HG03060 (cell line): ENCODE results near the gene GDI2.

Experiments
- ATAC-seq: cut with Tn5 transposase; IDR thresholded peaks from one replicate; pipeline ENCODE4 v1.9.1; 2021; ENCODE audit warnings: low read depth, moderate number of reproducible peaks; ENCODE audit not compliant: unreplicated experiment

GDI2 gene

DNA sequence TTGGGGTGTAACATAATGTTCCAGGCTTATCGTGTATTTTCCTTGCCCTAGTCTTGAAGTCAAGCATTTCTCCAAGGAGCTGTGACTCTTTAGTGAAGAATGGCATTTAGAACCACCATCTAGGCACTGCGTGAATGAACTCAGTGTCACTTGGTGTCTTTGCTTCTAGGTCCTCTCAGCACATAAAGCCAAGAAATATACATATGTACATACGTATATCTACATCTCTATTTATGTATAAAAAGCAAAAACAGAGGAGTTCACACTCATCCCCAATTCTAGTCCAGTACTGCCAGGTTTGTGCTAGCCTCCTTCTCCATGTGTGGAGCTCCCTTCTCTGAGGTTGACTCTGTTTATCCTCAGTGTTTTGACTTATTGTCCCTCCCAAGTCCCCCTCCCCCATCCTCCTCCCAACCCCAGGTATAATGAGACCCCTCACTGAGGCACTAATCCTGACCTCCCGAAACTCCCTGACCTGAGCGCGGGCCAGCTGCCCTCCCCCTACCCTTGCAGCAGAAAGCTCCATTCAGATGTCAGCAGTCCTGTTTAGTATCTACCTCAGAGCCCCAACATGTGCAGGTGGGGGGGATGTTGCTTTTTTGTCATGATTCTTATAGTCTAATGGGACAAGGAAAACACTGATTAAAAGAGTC is 61.5 kb downstream of the GDI2 start:
- no peak for ATAC-seq

DNA sequence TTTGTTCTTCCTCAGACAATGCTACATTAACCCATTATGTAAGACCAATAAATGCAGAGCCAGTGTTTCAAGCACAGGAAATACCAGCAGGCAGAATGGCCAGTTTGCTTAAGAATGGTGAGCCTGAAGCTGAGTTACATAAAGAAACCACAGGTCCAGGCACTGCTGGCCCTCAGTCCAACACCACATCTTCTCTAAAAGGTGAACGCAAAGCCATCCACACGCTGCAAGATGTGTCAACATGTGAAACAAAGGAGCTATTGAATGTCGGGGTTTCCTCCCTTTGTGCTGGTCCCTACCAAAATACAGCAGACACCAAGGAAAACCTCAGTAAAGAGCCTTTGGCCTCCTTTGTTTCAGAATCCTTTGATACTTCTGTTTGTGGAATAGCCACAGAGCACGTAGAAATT is 64.8 kb downstream of the GDI2 start:
- no peak for ATAC-seq

DNA sequence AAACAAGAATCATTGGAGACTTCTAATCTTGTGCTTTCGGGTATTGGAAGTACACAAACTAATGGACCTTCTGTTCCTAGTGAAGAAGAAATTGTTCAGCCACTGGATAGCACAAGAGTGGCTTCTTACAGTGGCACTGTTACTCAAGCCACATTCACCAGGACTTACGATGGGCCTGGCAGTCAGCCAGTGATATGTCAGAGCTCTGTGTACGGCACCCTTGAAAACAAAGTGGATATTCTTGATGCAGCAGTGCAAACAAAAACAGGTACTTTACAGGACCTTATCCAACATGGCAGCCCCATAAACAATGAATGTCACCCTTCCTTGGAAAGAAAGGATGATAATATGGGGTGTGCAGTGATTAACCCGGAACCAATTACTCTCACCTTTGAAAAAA is 67.0 kb downstream of the GDI2 start:
- no peak for ATAC-seq

DNA sequence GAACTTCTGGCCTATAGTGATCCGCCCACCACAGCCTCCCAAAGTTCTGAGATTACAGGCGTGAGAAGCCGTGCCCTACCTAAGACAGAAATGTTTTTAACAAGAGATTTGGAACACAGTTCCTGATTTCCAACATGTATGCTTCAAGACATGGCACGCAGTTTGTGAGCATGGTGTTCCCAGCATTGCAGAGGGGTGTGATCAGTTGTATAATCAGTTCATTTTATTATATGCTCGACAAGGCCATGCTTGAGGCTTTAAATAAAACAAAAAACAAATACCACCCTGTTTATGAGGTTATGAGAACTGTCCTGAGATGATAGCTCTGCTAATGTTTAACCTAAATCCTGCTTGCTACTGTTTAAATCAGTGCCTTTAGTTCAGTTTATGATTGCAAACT is 68.4 kb downstream of the GDI2 start:
- ATAC-seq: no peak

DNA sequence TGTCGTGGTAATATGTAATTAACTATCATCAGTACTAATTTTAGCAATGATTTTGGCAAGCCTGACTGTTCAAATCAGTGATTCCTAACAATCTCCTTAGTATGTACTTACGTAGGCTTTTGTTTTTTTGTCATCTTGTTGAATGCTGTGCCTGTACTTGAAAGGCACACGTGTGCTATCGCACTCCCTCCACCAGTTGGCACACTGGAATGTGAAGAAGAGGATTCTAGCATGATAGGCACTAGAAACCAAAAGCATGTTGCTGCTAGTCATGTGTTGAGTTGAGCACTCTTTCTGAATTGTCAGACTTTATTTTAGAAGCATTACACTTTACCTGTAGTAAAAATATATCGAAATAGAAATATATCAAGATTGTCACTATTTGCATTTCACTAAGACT is 69.5 kb downstream of the GDI2 start:
- ATAC-seq: no peak

DNA sequence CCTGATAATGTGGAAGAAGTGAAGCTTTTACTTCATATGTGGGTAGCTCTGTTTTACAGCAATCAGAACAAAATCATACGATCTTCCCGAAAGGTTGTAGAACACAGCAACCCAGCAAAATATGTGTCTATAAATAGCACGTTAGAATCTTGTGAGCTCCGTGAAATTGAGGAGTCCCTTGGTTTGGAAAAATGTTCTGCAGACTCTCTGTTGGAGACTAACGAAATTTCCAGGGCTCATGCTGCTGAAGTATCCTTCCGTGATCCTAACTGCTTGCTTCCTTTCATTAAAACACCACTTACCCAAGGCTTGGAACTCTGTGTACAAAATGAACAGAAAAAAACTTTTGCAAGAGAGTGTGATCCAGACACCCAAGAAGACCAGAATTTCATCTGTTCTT is 71.1 kb downstream of the GDI2 start:
- no peak for ATAC-seq

DNA sequence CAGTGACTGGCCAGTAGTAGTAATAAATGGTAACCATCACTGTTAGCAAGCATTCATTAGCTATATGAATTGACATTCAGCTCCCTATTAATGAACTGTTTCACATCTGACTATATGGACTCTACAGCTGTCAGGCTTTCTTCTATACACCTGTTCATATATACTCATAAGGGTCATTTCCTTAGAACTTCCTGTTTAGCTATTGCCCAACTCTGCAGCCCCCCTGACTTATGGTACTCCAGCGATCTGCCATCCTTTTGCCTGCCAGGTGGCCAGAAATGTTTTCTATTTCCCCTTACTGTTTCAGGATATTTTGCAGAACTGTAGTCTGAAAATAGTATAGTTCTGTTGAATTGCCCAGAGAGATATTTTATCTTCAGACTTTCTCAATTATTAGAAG is 72.0 kb downstream of the GDI2 start:
- no peak for ATAC-seq

DNA sequence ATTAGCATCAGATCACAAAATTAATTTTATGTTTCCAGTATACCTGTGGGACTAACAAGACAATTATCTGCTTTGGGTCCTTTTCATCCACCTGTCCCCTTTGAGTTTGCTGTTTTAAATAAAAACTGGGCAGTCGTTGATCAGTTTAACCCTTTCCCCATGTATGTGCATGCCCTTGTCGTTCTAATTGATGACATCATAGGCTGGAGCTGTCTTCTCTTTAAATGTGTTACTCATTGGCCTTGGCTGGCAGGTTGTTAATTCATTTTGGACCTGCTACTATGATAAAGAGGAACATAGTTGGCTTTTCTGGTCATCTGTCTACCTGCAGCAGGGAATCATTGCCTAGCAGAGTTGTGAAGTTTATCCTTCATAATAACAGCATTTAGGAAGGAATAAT is 74.8 kb downstream of the GDI2 start:
- no peak for ATAC-seq

DNA sequence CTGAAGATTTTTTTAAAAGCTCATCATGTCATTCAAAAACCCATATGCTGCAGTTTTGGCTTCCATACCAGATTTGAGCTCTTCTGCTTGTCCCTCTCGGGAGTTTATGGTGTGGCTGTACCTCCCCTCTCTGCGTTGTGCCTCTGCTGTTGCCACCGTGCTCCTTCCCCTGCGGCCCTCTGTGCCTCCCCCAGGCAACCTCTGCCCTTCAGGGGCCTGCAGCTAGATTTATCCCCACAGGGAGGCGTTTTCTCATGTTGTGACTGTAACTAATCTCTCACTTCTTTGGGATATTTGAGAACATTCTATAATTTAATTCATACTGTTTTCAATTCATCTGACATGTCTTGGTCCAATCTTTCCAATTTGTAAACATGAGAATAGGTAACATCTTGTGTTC is 75.9 kb downstream of the GDI2 start:
- no peak for ATAC-seq

DNA sequence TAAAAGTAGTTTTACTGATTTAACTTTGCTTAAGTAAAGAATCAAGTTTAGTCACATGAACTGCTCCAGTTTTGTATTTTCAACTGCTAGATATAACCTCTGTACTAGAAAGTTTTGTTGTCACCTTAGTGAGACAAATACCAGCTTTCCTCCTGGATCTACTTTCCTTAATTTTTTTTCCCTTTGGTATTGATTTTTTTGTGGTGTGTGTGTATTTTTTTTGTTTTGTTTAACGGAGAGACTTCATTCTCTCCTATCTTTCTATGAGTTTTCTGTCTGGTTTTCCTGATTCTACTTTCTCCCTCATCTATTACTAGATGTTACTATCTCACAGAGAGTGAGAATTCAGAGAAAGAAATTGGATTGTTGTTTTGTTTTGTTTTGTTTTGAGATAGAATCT is 76.6 kb downstream of the GDI2 start:
- no peak for ATAC-seq

DNA sequence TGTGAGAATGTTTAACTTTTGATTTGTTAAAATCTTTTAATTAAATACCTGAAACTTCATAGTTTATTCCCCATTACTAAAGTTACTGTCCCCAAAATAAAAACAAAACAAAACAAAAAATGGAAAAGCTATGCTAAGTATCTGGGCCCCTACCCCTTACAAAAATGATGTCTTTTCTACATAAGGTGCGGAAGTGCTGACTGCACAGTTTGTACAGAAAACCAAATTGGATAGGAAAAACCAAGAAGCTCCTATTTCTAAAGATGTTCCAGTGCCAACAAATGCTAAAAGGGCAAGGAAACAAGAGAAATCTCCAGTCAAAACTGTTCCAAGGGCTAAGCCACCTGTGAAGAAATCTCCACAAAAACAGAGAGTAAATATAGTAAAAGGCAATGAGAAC is 78.1 kb downstream of the GDI2 start:
- ATAC-seq: no peak

DNA sequence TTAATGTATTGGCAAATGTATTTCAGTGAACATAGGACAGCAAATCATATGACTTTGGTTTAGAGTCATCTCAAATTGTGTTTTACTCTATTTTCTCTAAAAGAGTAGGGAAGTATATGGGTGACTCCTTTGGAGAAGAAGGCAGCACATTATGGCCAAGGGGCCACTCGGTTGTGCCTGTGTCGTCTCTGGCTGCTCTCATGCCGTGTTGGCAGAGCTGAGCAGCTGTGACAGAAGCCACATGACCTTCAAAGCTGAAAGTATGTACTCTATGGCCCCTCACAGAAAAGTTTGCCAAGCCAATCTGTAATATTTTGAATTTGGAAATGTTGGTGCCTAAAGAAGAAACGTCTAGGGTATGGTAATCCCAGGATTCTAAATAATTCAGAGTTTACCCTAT is 81.1 kb downstream of the GDI2 start:
- ATAC-seq: no peak

DNA sequence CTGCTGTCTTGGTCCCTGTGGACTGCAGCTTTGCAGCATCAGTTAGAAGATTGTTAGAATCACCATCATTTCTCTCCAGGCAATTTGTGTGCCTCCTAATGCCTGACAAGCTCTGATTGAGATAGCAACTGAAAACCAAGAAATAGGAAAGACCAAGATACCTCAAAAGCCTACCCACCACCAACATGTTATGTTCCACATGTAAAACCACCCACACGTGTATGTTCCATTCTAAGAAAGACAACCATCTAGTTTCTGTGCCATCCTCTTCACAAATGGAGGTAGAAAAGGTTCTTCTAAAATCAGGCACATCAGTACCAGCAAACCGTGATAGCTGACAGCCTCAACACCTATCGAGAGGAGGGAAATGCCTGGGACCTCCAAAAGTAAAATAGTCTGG is 81.7 kb downstream of the GDI2 start:
- ATAC-seq: no peak

DNA sequence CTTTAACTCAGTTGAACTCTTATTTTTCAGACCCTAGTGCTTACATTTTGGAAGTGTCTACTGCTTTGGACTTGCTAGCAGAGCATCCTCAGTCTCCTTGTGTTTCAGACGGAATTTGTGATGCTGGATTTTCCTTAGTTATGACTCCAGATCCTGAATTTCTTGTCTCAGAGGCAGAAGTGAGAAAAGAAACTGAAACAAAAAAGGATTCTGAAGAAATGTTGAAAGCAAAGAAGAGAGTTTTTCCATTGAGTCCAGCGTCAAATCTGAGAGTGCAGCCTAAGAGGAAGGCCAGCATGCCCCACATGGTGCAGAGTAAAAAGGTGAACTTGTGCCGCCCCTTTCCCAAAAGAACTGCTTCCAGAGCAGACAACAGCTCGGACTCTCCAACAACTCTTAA is 82.5 kb downstream of the GDI2 start:
- ATAC-seq: no peak

DNA sequence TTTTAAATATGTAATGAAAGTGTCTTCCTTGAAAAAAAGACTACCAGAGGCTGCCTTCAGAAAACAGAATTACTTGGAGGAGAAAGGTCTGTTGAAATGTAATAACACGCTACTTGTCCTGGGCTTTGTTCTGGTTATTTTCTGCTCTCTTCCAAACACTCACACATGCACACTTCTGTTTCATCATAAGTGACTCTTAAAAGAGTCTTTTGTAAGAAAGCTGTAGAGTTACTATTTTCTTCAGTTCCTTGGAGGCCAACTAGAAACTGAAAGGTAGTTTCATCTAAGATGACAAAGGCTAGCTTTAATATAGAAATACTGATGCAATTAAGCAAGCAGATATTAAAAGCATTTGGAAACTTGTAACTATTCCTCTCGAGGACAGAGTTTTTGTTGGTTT is 89.5 kb downstream of the GDI2 start:
- ATAC-seq: no peak

DNA sequence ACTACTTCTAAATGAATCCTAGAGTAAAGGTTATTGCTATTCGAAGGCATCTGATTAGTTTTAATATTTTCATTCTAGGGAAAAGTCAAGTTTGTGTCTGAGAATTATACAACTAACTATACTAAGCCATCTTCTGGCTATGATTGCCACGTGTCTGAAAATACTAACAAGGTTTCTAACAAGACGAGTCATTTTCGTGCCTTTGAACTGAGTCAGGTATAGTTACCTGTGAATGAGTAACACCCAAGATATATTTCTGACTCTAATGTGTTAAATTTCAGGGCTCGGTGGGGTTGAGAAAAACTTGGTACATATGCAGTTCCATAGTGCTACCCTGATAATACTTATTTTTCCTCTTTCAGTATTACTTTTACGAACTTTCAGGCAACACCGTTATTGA is 93.1 kb downstream of the GDI2 start:
- no peak for ATAC-seq

DNA sequence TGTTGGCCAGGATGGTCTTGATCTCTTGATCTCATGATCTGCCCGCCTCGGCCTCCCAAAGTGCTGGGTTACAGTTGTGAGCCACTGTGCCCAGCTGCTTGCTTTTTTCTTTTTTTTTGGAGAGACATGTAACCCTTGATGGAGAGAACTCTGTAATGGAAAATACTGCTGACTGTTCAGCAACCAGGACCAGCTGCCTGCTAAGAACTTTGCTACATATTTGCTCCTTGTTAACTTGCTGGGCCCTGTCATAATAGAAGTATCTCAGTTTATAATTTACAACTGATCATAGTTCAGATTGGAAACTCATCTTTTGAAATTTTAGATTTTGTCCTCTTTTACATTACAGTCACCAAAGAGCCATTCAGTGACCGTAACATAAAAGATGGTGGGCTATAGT is 93.7 kb downstream of the GDI2 start:
- no peak for ATAC-seq
